Upper lobe of left lung (tissue), 4 donors: Measurements from ENCODE around the gene PALMD.

Experiments used
- POLR2AphosphoS5 ChIP-seq, 2 donors: sonication (generic); formaldehyde crosslinking; IDR thresholded peaks; one replicate each; pipeline ENCODE4 v1.5.1; 2017; ENCODE audit warnings: antibody characterized with exemption in 2 of 2
- TF ChIP-seq, protein P1 (sequence below), 6 experiments: fragments of 450-650 bp in 4 of 6; fragments of 200-600 bp in 2 of 6; sonication (generic) in 2 of 6; IDR thresholded peaks; one replicate each; pipeline ENCODE4 v1.5.1; 2016 to 2019; ENCODE audit warnings: antibody characterized with exemption in 6 of 6

DNA sequence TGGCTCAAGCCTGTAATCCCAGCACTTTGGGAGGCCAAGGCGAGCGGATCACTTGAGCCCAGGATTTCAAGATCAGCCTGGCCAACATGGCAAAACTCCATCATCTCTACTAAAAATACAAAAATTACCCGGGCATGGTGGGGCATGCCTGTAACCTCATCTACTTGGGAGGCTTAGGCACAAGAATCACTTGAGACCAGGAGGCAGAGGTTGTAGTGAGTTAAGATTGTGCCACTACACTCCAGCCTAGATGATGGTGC is 12.0 kb downstream of the PALMD start:
- TF ChIP-seq, protein P1, sequence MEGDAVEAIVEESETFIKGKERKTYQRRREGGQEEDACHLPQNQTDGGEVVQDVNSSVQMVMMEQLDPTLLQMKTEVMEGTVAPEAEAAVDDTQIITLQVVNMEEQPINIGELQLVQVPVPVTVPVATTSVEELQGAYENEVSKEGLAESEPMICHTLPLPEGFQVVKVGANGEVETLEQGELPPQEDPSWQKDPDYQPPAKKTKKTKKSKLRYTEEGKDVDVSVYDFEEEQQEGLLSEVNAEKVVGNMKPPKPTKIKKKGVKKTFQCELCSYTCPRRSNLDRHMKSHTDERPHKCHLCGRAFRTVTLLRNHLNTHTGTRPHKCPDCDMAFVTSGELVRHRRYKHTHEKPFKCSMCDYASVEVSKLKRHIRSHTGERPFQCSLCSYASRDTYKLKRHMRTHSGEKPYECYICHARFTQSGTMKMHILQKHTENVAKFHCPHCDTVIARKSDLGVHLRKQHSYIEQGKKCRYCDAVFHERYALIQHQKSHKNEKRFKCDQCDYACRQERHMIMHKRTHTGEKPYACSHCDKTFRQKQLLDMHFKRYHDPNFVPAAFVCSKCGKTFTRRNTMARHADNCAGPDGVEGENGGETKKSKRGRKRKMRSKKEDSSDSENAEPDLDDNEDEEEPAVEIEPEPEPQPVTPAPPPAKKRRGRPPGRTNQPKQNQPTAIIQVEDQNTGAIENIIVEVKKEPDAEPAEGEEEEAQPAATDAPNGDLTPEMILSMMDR (IDR thresholded peaks at IDR 0.05): no peak
- TF ChIP-seq POLR2AphosphoS5 (IDR thresholded peaks at IDR 0.05): no peak
